ENCODE data around the gene TACR1.

The TACR1 gene

DNA sequence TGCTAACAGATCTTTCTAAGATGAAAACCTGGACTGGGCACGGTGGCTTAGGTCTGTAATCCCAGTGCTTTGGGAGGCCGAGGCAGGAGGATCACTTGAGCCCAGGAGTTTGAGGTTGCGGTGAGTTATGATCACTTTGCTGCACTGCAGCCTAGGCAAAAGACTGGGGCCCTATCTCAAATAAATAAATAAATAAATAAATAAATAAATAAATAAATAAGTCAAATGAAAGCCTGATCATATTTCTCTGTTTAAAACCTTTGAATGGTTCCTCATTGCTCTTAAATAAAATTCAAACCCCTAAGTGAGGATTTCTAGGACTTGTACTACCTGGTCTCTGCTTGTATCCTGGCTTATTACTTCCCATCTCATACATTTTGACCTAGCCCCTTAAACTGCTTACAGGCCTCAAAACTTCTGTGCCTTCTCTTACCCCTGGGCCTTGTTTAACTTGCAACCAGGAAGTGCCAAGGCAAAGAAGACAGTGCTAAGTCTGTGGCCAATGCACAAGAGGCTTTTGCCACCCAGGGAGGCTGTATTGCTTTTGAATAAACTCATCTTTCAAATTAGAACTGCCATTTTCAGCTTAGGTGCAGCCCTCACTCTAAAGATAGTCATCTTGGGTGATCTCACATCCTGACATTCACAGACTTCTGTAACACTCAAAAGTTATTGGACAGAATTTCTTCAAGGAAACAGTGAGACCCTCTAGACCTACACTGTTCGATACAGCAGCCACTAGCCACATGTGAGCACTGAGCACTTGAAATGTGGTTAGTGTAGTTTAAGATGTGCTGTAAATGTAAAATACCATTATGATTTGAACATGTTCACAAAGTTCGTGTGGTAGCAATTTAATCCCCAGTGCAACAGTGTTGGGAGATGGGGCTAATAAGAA is 167.2 kb downstream of the TACR1 start:
- Histone ChIP-seq H3K27me3 (ENCODE audit: control insufficient read depth, insufficient read depth, low read length) (no peaks in the 10 kb centered on the region), H3K4me1 (ENCODE audit: control insufficient read depth, insufficient read depth, low read length) (no peaks in the 10 kb centered on the region), H3K4me3 (ENCODE audit: low read length) (no peak overlapping the region), H3K9me3 (ENCODE audit: control insufficient read depth, low read length) (no peaks in the 10 kb centered on the region), H3K36me3 (ENCODE audit: control insufficient read depth, insufficient read depth, low read length) (no peaks in the 10 kb centered on the region), H3K9ac (ENCODE audit: low read length) (no peak overlapping the region)

DNA sequence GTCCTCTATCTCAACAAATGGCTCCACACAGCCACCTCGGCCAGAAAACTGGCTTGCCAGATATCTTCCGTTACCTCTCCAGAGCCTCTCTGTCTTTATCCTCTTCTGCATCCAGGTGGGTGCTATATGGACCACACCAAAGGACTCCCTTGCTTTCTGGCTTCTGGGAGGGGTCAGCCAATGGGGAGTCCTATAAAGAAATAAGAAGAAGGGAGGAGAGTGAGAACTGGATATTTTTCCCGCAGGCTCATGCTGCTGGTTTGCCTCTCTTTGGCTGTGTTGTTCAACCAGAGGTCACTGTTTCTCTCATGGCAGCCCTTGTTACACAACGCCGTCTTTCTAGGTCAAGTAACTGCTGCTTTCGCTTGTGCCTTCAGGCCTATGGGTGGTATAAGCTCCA is 168.1 kb downstream of the TACR1 start:
- H3K9me3 ChIP-seq (ENCODE audit: control insufficient read depth, low read length), result no peaks in the 10 kb centered on the region
- no peaks in the 10 kb centered on the region for H3K4me1 ChIP-seq (ENCODE audit: control insufficient read depth, insufficient read depth, low read length)
- no peaks in the 10 kb centered on the region for H3K27me3 ChIP-seq (ENCODE audit: control insufficient read depth, insufficient read depth, low read length)
- no peak overlapping the region for H3K4me3 ChIP-seq (ENCODE audit: low read length)
- no peaks in the 10 kb centered on the region for H3K36me3 ChIP-seq (ENCODE audit: control insufficient read depth, insufficient read depth, low read length)
- no peak overlapping the region for H3K9ac ChIP-seq (ENCODE audit: low read length)

DNA sequence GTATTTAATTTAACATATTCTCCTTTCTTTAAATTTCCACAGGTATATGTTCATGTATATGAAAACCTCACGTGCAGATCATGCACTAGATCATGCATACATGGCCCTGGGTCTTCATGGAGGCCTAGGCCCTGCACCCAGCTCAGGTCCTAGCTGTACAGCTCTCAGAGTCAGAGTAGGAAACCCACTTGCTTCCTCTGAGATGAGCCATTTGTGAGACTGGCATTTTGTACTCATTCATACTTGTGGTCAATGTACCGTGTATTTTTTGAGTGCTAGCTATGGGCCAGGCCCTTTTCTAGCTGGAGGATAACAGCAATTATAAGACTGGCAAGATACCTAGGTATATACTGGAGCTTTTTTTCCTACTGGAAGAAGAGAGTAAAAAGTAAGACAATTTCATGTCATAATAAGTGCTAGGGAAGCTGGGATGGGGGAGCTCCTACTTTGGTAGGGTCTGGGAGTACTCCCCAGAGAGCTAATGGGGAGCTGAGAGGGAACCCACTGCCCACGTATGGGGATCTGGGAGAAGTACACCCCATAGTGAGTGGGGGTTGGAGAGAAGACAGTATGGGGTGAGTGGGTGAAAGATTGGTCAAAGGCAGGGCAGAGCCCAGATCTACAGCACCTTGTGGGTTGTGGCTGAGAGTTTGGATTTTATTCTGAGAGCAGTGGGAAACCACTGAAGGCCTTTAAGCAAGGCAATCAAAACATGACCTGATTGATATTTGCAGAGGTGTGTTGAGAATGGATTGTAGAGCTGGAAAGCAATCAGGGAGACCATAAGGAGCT is 168.9 kb downstream of the TACR1 start:
- Histone ChIP-seq H3K9me3 (ENCODE audit: control insufficient read depth, low read length) (no peaks in the 10 kb centered on the region), H3K9ac (ENCODE audit: low read length) (no peak overlapping the region), H3K4me1 (ENCODE audit: control insufficient read depth, insufficient read depth, low read length) (no peaks in the 10 kb centered on the region), H3K36me3 (ENCODE audit: control insufficient read depth, insufficient read depth, low read length) (no peaks in the 10 kb centered on the region), H3K27me3 (ENCODE audit: control insufficient read depth, insufficient read depth, low read length) (no peaks in the 10 kb centered on the region), H3K4me3 (ENCODE audit: low read length) (no peak overlapping the region)

DNA sequence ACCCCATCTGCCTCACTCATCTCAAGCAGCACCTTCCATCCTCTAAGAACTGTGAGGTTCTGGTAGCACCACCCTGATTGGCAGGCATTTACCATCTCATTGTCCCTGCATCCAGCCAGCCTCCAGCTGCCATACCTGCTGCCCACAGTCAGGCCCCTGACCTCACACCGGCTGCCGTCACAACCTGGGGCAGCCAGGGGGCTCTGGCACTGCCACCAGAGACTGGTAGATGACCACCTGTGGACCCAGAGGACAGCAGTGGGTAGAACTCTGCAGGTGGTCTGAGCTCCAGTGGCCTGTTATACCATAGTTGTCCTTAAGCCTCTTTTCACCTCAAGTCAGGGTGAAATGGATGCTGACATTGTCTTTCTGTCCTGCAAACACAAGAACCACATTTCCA is 171.4 kb downstream of the TACR1 start:
- Histone ChIP-seq H3K36me3 (ENCODE audit: control insufficient read depth, insufficient read depth, low read length) (no peaks in the 10 kb centered on the region), H3K4me1 (ENCODE audit: control insufficient read depth, insufficient read depth, low read length) (no peaks in the 10 kb centered on the region), H3K27me3 (ENCODE audit: control insufficient read depth, insufficient read depth, low read length) (no peaks in the 10 kb centered on the region), H3K4me3 (ENCODE audit: low read length) (no peak overlapping the region), H3K9me3 (ENCODE audit: control insufficient read depth, low read length) (no peaks in the 10 kb centered on the region), H3K9ac (ENCODE audit: low read length) (no peak overlapping the region)

DNA sequence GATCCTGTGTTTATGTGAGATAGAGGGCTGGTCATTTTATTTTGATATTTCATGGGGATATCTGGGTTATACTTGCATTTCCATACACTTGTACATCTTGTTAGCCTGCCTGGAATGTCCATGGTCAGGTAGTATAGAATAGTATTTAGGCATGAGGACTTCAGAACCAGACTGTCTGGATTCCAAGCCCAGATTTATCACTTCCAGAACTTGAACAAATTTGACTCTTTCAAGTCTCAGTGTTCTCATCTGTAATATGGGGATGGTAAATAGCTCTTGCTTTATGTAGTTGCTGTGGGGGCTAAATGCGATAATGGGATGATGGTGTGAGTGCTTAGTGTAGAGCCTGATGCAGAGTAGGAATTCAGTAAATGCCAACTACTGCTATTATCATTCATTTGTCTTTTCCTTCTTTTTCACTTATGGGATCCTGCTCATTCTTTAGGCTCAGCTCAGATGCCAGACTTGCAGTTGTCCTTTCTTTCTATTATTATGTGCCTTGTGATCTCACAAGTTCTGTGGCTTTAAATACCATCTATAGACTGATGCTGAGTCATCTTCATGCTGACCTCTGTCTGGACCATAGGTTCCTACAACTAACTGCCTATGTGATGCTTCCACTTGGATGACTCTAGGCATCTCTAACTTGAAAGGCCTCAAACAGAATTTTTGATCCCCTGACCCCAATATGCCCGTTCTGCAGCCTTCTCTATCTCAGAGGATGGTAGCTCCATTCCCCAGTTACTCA is 173.5 kb downstream of the TACR1 start:
- Histone ChIP-seq H3K27me3 (ENCODE audit: control insufficient read depth, insufficient read depth, low read length) (no peaks in the 10 kb centered on the region), H3K4me1 (ENCODE audit: control insufficient read depth, insufficient read depth, low read length) (no peaks in the 10 kb centered on the region), H3K4me3 (ENCODE audit: low read length) (no peak overlapping the region), H3K36me3 (ENCODE audit: control insufficient read depth, insufficient read depth, low read length) (no peaks in the 10 kb centered on the region), H3K9ac (ENCODE audit: low read length) (no peak overlapping the region), H3K9me3 (ENCODE audit: control insufficient read depth, low read length) (no peaks in the 10 kb centered on the region)

DNA sequence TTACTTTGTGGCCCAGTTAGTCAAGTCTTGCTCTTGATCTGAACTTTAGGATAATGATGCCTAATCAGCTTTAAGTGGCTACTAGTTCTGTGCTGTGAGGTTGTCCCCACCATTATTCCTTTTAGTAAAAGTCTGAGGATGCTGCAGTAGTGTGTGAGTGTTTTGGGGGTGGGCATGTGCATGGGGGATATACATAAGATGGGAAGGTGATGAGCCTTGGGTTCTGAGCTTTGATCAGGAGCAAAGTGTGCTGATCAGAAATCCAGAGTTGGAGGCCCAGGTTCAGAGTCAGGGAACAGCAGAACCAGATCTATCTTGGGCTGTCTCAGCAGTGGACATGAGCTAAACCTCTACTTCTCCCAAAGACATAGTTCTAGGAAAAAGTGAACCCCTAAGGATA is 174.1 kb downstream of the TACR1 start:
- H3K27me3 ChIP-seq (ENCODE audit: control insufficient read depth, insufficient read depth, low read length), result no peaks in the 10 kb centered on the region
- no peak overlapping the region for H3K4me3 ChIP-seq (ENCODE audit: low read length)
- H3K9me3 ChIP-seq (ENCODE audit: control insufficient read depth, low read length), result no peaks in the 10 kb centered on the region
- H3K9ac ChIP-seq (ENCODE audit: low read length), result no peak overlapping the region
- H3K36me3 ChIP-seq (ENCODE audit: control insufficient read depth, insufficient read depth, low read length), result no peaks in the 10 kb centered on the region
- no peaks in the 10 kb centered on the region for H3K4me1 ChIP-seq (ENCODE audit: control insufficient read depth, insufficient read depth, low read length)

DNA sequence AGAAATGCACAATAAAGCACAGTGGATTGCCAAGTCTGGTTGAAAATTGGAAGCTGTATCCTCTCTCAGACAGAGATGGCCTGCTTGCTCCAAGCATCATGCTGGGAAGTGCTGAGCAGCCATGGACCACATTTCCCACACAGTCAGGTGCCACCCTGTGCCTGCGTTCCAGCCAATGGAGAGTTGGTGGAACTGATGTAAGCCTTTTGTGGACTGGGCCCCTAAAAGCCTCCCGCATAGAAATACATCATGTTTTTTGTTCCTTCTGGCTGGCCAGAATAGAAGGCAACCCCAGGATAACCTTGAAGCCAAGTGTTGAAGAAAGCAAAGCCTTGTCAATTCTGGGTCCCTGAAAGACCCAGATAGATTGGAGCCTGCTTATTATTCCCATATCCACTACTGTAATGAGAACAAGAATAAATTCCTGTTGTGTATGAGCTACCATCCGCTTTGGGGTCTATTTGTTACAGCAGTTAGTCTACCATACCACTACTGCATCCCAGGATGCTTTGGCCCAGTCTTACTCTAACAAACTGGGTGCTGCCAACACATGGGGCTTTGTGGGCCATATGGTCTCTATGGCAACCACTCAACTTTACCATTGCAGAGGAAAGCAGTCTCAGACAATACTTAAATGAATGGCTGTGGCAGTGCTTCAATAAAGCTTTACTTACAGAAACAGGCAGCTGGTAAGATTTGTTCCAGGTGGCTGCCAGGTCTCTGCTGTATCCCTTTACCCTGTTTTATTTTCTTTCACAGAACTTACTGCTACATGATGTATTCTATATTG is 175.5 kb downstream of the TACR1 start:
- no peak overlapping the region for H3K4me3 ChIP-seq (ENCODE audit: low read length)
- H3K9me3 ChIP-seq (ENCODE audit: control insufficient read depth, low read length), result no peaks in the 10 kb centered on the region
- no peak overlapping the region for H3K9ac ChIP-seq (ENCODE audit: low read length)
- no peaks in the 10 kb centered on the region for H3K27me3 ChIP-seq (ENCODE audit: control insufficient read depth, insufficient read depth, low read length)
- no peaks in the 10 kb centered on the region for H3K36me3 ChIP-seq (ENCODE audit: control insufficient read depth, insufficient read depth, low read length)
- no peaks in the 10 kb centered on the region for H3K4me1 ChIP-seq (ENCODE audit: control insufficient read depth, insufficient read depth, low read length)

DNA sequence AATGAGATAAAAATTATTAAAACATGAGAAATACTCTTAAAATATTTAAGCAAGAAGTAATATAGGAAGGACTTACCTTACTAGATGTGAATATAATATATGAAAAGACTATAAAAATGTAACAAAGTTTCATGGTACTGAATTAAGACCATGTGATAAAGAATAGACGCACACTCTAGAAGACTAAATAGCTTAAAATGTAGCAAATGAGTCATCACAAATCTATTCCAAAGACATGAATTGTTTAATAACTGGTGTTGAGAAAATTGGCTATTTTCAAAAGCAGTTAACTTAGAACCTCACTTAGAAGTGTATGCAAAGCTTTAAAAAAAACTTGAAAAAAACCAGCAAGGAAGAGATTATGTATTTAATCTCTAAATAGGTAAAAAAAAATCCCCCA is 176.8 kb downstream of the TACR1 start:
- no peaks in the 10 kb centered on the region for H3K27me3 ChIP-seq (ENCODE audit: control insufficient read depth, insufficient read depth, low read length)
- H3K9me3 ChIP-seq (ENCODE audit: control insufficient read depth, low read length), result no peaks in the 10 kb centered on the region
- no peak overlapping the region for H3K4me3 ChIP-seq (ENCODE audit: low read length)
- H3K9ac ChIP-seq (ENCODE audit: low read length), result no peak overlapping the region
- no peaks in the 10 kb centered on the region for H3K4me1 ChIP-seq (ENCODE audit: control insufficient read depth, insufficient read depth, low read length)
- H3K36me3 ChIP-seq (ENCODE audit: control insufficient read depth, insufficient read depth, low read length), result no peaks in the 10 kb centered on the region

GRCh38 chr2:75021672-75022071 is 177.6 kb downstream of the TACR1 start:
- Histone ChIP-seq H3K9me3 (ENCODE audit: control insufficient read depth, low read length) (no peaks in the 10 kb centered on the region), H3K4me3 (ENCODE audit: low read length) (no peak overlapping the region), H3K27me3 (ENCODE audit: control insufficient read depth, insufficient read depth, low read length) (no peaks in the 10 kb centered on the region), H3K36me3 (ENCODE audit: control insufficient read depth, insufficient read depth, low read length) (no peaks in the 10 kb centered on the region), H3K4me1 (ENCODE audit: control insufficient read depth, insufficient read depth, low read length) (no peaks in the 10 kb centered on the region), H3K9ac (ENCODE audit: low read length) (no peak overlapping the region)

DNA sequence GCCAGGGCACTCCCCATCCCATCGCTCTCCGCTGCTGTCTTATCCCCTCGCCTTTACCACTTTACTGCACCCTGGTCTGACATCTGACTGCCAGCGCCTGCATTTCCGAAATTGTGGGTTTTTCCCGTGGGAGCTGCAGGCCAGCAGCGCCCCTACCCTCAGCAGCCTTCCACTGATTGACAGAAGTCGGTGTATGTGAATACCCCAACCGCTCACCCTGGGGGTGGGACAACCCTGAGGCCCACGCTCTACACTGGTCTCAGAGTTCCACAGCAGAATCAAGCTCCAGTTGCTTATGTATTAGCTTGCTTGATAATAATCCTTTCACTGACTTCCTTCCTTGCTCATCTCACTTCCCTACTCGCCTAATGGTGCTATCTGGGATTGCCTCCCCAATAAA is 178.8 kb downstream of the TACR1 start:
- Histone ChIP-seq H3K27me3 (ENCODE audit: control insufficient read depth, insufficient read depth, low read length) (no peaks in the 10 kb centered on the region), H3K9me3 (ENCODE audit: control insufficient read depth, low read length) (no peaks in the 10 kb centered on the region), H3K36me3 (ENCODE audit: control insufficient read depth, insufficient read depth, low read length) (no peaks in the 10 kb centered on the region), H3K4me1 (ENCODE audit: control insufficient read depth, insufficient read depth, low read length) (no peaks in the 10 kb centered on the region), H3K9ac (ENCODE audit: low read length) (no peak overlapping the region), H3K4me3 (ENCODE audit: low read length) (no peak overlapping the region)

- Histone ChIP-seq H3K27me3 (ENCODE audit: control insufficient read depth, insufficient read depth, low read length) (no peaks in the 10 kb centered on the region), H3K9me3 (ENCODE audit: control insufficient read depth, low read length) (no peaks in the 10 kb centered on the region), H3K36me3 (ENCODE audit: control insufficient read depth, insufficient read depth, low read length) (no peaks in the 10 kb centered on the region), H3K4me3 (ENCODE audit: low read length) (no peak overlapping the region), H3K9ac (ENCODE audit: low read length) (no peak overlapping the region), H3K4me1 (ENCODE audit: control insufficient read depth, insufficient read depth, low read length) (no peaks in the 10 kb centered on the region)
Observed at GRCh38 chr2:75019790-75020189, 179.5 kb downstream of the TACR1 start.
